Measurements from ENCODE around the gene TEDC1.

Gene TEDC1

DNA sequence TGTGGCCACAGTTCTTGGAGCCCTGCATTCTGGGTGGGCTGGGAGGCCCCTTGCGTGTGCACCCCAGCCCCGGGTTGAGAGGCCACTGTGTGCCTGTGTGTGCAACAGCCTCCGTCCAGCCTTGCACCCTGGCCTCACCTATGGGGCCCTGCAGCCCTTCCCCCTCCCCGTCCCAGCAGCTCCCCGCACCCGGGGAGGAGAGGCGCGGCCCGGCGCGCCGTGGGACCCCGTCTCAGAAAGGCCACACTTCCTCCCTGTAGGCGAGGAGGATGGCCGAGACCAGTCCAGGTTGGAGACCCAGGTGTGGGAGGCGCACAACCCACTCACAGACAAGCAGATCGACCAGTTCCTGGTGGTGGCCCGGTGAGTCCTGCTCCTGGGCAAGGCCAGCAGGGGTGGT is 33.0 kb upstream of the TEDC1 start:
- no peak for DNase-seq

DNA sequence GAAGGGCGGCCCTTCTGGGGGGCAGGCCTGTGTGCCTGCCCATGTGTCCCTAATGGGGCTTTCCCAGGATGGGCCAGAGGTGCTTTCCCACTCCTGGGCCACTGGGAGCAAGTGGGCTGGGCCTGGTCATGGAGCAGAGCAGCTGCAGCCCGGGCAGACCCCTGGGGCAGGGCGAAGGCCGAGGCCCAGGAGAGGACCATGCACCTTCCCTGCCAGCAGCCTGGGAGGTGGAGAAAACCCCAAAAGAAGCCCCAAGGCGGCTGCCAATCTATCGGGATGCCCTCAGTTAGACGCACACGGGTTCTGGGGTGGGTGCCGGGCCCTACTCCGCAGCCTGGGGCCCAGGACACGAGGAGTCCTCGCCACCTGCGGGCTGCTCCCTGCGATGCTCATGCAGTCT is 32.5 kb upstream of the TEDC1 start:
- DNase-seq, result no peak

DNA sequence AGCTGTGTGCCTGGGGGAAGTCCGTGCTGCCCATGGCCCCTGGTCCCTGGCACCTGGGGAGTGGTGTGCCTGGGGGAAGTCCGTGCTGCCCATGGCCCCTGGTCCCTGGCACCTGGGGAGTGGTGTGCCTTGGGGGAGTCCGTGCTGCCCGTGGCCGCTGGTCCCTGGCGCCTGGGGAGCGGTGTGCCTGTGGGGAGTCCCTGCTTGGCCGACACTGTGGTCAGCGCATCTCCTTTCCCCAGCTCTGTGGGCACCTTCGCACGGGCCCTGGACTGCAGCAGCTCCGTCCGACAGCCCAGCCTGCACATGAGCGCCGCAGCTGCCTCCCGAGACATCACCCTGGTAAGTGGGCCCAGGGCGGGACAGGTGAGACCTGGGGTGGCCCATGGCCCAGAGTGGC is 30.9 kb upstream of the TEDC1 start:
- DNase-seq, result no peak

DNA sequence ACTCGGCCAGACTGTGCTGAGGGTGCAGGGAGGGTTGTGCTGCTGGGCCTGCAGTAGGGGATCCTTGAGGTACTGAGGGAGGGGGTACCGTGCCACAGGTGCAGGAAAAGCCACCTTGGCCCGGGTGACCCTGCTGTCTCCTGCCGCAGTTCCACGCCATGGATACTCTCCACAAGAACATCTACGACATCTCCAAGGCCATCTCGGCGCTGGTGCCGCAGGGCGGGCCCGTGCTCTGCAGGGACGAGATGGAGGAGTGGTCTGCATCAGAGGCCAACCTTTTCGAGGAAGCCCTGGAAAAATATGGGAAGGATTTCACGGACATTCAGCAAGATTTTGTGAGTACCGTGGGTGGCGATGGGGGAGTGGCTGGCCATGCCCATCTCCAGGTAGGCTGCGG is 30.4 kb upstream of the TEDC1 start:
- DNase-seq, result no peak

GRCh38 chr14:105461903-105462302 is 29.1 kb upstream of the TEDC1 start:
- no peak for DNase-seq

GRCh38 chr14:105464501-105464900 is 26.5 kb upstream of the TEDC1 start:
- no peak for DNase-seq

- no peak for DNase-seq
Measured at GRCh38 chr14:105465209-105466031, 25.6 kb upstream of the TEDC1 start.

GRCh38 chr14:105466531-105467248 is 24.4 kb upstream of the TEDC1 start:
- no peak for DNase-seq

DNA sequence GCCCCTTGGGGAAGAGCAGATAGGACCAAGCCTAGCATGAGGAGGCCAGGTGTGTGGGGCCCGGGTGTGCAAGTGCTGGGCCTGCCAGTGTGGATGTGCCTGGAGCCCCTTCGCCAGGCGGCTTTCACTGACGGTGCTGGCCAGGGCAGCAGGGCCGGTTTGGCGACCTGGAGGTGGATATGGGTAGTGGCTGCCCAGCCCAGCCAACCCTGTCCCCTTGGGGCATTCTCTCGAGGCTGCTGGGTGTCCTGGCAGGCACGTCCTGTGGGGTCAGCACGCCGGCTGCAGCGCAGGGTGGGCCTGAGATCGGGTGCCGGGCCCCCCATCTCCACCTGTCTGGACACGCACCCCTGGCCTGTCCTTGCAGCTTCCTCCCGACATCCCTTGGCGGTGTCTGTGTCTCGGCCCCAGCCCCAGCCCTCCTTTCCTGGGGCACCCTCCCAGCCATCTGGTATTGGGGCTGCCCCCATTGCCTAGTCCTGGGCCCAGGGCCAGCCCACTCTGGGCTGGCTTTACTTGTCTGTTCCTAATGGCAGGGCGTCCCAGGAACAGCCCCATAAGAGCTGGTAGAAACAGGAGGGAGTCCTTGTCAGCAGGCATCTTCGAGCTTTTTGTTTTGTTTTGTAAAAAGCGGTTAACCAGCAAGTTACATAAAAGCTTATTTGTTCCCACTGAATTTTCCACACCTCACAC is 23.7 kb upstream of the TEDC1 start:
- no peak for DNase-seq

- no peak for DNase-seq
Measured at GRCh38 chr14:105467942-105468471, 23.0 kb upstream of the TEDC1 start.

DNA sequence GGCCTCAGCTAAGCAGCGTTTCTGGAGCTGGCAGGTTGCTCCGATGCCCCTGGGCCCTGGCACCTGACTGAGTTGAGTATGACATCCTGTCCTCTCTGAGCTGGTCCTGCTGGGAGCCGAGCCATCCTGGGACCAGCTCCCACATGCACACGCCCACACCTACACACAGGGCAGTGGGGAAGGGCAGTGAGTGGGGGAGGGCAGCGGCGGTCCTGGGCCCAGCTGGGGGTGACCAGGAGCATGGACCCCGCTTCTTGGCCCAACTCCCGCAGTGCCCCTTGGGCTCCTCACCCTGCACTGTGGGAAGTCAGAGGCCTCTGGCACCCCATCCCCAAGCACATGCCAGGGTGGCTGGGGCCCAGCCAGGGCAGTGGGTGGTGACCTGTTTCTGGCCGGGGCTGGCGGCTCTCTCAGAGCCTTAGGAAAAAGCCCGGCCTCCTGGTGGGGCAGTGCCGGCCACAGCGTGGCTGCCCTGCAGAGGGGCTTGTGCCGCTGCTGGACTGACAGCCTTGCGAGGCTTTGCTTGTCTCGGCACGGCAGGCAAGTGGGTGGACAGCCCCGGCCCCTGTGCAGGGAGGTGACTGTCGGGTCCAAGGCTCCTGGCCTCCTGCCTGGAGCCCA is 22.3 kb upstream of the TEDC1 start:
- DNase-seq, result no peak

DNA sequence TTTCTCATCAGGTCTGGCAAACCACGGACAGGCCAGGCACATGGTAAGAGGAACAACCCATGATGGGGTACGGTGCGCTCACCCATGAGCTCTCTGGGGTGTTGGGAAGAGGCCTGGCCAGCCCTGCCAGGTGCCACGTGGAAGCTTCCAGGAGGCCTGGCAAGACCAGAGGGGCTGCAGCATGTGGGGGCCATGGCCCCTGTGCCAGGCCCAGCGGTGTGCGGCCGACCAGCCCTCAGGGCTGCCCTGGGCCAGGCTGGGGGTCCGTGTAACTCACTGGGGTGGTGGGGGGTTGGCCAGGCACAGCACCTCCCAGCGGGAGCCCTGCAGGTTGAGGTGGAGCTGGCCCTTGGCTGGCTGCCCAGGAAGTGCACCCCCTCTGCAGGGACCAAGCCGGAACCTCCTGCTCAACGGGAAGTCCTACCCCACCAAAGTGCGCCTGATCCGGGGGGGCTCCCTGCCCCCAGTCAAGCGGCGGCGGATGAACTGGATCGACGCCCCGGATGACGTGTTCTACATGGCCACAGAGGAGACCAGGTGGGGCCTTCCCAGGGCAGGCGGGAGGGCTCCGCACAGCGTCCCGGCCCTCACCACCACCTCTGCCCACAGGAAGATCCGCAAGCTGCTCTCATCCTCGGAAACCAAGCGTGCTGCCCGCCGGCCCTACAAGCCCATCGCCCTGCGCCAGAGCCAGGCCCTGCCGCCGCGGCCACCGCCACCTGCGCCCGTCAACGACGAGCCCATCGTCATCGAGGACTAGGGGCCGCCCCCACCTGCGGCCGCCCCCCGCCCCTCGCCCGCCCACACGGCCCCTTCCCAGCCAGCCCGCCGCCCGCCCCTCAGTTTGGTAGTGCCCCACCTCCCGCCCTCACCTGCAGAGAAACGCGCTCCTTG is 21.3 kb upstream of the TEDC1 start:
- DNase-seq, result no peak

DNA sequence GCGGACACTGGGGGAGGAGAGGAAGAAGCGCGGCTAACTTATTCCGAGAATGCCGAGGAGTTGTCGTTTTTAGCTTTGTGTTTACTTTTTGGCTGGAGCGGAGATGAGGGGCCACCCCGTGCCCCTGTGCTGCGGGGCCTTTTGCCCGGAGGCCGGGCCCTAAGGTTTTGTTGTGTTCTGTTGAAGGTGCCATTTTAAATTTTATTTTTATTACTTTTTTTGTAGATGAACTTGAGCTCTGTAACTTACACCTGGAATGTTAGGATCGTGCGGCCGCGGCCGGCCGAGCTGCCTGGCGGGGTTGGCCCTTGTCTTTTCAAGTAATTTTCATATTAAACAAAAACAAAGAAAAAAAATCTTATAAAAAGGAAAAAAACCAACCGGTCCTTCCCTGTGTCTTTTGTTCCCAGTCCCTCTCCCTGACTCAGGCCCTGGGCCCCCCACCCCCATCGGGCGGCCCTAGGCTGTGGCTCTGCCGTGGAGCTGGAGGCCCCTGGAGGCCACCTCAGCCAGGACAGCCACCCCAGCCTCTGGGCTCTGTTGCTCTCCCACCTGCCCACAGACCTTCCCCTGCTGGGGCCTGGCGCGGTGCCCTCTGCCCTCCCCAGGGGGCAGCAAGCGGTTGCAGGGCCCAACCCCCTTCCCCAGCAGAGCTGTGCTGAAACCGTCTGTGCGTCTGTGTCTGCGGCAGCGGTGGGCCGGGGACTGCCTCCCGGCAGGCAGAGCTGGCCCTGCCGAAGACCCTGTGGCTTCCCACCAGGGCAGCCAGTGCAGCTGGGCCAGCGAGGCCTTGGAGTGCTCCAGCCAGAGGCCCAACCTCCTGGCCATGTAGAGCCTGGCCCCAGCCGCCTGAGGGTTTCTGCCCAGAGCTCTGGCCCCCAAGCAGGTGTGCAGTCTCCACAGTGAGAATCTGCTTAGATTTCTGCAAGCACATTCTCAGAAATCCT is 20.4 kb upstream of the TEDC1 start:
- no peak for DNase-seq

- no peak for DNase-seq
Measured at GRCh38 chr14:105471297-105471821, 19.7 kb upstream of the TEDC1 start.

DNA sequence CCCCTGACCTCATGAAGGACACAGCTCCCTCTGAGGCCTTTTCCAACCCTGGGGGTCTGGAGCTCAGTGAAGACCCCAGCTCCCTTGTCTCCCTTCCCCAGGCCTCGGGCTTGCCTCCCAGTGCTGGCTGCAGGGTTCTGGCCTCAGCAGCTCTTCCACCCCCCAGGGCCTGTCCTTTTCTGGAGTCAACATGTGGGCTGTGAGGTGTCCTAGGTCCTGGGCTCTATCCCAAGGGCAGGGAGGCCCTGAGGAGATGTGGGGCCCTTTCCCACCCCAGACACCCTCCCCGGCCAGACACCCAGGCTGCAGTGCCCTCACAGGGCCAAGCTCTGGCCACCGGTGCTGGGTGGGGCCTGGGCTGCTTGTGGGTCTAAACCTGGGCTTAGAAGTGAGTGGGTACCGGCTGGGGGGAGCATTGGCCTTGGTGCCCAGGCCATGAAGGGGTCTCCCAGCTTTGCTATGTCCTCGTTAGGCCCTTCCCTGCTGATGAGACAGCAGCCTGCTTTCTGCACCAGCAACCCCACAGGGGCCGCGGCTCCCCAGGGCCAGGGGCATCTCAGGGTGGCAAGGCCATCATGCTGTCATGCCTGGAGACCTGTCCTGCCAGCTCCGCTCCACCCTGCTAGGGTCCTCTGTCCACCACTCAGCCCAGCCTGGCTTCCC is 19.1 kb upstream of the TEDC1 start:
- no peak for DNase-seq

GRCh38 chr14:105472486-105472991 is 18.5 kb upstream of the TEDC1 start:
- DNase-seq, result no peak

- no peak for DNase-seq
Measured at GRCh38 chr14:105473033-105473676, 17.9 kb upstream of the TEDC1 start.

GRCh38 chr14:105473677-105474482 is 17.2 kb upstream of the TEDC1 start:
- peak; percentile 79 for DNase-seq

All from activated CD8-positive, alpha-beta memory T cell treated with anti-CD3 and anti-CD28 coated beads for 24 hours (primary cell).